ENCODE measurements around the gene CNEP1R1. TPM values are rescaled to one million over a fixed set of nuclear protein-coding genes. Genes with fewer than 3 reads are reported as not detected.

CNEP1R1 gene
- total and polyA plus RNA-seq, 9 of the 15 experiments (the other 6 are each of a cell fraction or from before 2014, with no cell fraction given), result 7.6 to 20.1 (median 10.6) TPM

DNA sequence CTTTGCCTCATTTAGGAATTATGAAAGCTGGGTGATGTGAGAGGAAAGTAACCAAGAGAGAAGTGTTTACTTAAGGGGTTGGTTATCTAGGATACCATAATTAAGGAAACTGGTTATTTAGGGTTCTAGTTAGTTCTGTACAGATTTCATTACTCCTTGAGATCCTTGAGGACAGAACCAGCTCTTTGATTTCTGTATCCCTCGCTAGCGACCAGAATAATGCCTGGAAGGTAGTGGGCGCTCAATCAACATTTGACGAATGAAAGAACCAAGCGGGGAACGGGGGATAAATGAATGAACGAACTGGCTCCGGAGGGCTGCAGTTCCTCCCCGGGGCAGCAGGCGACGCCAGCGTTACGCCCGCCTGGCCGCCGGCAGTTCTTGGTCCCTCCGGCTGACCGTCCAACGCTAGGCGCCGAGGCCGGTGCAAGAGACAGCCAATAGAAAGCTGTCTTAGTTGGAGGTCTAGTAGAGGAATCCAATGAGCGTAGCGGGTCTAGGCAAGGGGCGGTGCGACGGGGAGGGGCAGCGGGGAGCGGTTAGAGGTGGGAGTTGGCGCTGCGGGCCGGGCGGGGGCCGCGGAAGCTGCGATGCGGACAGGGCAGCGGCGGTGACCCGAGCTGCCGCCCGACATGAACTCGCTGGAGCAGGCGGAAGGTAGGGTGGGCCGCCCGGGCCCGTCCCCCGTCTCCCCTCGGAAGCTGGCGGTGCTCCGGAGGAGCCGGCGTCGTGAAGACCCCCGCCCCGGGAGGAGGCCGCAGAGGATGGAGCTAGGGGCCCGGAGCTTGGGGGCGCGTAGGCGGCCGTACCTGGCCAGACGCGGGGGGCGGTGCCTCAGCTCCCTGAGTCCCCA is at the start of gene CNEP1R1 (continued):
- TF ChIP-seq, protein P1, sequence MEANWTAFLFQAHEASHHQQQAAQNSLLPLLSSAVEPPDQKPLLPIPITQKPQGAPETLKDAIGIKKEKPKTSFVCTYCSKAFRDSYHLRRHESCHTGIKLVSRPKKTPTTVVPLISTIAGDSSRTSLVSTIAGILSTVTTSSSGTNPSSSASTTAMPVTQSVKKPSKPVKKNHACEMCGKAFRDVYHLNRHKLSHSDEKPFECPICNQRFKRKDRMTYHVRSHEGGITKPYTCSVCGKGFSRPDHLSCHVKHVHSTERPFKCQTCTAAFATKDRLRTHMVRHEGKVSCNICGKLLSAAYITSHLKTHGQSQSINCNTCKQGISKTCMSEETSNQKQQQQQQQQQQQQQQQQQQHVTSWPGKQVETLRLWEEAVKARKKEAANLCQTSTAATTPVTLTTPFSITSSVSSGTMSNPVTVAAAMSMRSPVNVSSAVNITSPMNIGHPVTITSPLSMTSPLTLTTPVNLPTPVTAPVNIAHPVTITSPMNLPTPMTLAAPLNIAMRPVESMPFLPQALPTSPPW (CRISPR knock-in tag; IDR thresholded peaks at IDR 0.05), result peak; percentile 99
- TF ChIP-seq, protein P2, sequence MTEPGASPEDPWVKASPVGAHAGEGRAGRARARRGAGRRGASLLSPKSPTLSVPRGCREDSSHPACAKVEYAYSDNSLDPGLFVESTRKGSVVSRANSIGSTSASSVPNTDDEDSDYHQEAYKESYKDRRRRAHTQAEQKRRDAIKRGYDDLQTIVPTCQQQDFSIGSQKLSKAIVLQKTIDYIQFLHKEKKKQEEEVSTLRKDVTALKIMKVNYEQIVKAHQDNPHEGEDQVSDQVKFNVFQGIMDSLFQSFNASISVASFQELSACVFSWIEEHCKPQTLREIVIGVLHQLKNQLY (CRISPR knock-in tag; conservative IDR thresholded peaks at IDR 0.05), result no peak
- TF ChIP-seq SRF (CRISPR knock-in tag; IDR thresholded peaks at IDR 0.05), result no peak
- no peak for TF ChIP-seq ZNF431 (CRISPR knock-in tag; IDR thresholded peaks at IDR 0.05)
- TF ChIP-seq CREBBP (IDR thresholded peaks at IDR 0.05; ENCODE audit: low read depth, low read length), result no peak
- TF ChIP-seq, protein P3, sequence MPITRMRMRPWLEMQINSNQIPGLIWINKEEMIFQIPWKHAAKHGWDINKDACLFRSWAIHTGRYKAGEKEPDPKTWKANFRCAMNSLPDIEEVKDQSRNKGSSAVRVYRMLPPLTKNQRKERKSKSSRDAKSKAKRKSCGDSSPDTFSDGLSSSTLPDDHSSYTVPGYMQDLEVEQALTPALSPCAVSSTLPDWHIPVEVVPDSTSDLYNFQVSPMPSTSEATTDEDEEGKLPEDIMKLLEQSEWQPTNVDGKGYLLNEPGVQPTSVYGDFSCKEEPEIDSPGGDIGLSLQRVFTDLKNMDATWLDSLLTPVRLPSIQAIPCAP (CRISPR knock-in tag; IDR thresholded peaks at IDR 0.05; ENCODE audit: borderline replicate concordance), result no peak
- TF ChIP-seq ELF1 (tag; IDR thresholded peaks at IDR 0.05), result peak; percentile 37; the same call in 1 of the 2 replicates
- peak; percentile 80 for TF ChIP-seq EGR1 (conservative IDR thresholded peaks at IDR 0.05)
- no peak for TF ChIP-seq ZNF830 (CRISPR knock-in tag; IDR thresholded peaks at IDR 0.05)
- TF ChIP-seq POLR2AphosphoS2 (IDR thresholded peaks at IDR 0.05; ENCODE audit: low read length), result no peak
- TF ChIP-seq, protein P4, sequence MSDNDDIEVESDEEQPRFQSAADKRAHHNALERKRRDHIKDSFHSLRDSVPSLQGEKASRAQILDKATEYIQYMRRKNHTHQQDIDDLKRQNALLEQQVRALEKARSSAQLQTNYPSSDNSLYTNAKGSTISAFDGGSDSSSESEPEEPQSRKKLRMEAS (CRISPR knock-in tag; IDR thresholded peaks at IDR 0.05), result no peak
- no peak for TF ChIP-seq HMG20A (CRISPR knock-in tag; conservative IDR thresholded peaks at IDR 0.05)
- TF ChIP-seq, protein P5, sequence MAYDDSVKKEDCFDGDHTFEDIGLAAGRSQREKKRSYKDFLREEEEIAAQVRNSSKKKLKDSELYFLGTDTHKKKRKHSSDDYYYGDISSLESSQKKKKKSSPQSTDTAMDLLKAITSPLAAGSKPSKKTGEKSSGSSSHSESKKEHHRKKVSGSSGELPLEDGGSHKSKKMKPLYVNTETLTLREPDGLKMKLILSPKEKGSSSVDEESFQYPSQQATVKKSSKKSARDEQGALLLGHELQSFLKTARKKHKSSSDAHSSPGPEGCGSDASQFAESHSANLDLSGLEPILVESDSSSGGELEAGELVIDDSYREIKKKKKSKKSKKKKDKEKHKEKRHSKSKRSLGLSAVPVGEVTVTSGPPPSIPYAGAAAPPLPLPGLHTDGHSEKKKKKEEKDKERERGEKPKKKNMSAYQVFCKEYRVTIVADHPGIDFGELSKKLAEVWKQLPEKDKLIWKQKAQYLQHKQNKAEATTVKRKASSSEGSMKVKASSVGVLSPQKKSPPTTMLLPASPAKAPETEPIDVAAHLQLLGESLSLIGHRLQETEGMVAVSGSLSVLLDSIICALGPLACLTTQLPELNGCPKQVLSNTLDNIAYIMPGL (CRISPR knock-in tag; IDR thresholded peaks at IDR 0.05), result peak; percentile 57; the same call in 1 of the 2 replicates
- TF ChIP-seq FOXJ3 (CRISPR knock-in tag; IDR thresholded peaks at IDR 0.05), result no peak
- TF ChIP-seq, protein P6, sequence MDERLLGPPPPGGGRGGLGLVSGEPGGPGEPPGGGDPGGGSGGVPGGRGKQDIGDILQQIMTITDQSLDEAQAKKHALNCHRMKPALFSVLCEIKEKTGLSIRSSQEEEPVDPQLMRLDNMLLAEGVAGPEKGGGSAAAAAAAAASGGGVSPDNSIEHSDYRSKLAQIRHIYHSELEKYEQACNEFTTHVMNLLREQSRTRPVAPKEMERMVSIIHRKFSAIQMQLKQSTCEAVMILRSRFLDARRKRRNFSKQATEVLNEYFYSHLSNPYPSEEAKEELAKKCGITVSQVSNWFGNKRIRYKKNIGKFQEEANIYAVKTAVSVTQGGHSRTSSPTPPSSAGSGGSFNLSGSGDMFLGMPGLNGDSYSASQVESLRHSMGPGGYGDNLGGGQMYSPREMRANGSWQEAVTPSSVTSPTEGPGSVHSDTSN (CRISPR knock-in tag; IDR thresholded peaks at IDR 0.05; ENCODE audit: low read depth), result no peak
- TF ChIP-seq, protein P6 (tag; conservative IDR thresholded peaks at IDR 0.05; ENCODE audit: low read depth), result no peak
- TF ChIP-seq, protein P7, sequence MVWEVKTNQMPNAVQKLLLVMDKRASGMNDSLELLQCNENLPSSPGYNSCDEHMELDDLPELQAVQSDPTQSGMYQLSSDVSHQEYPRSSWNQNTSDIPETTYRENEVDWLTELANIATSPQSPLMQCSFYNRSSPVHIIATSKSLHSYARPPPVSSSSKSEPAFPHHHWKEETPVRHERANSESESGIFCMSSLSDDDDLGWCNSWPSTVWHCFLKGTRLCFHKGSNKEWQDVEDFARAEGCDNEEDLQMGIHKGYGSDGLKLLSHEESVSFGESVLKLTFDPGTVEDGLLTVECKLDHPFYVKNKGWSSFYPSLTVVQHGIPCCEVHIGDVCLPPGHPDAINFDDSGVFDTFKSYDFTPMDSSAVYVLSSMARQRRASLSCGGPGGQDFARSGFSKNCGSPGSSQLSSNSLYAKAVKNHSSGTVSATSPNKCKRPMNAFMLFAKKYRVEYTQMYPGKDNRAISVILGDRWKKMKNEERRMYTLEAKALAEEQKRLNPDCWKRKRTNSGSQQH (CRISPR knock-in tag; IDR thresholded peaks at IDR 0.05), result no peak
- no peak for TF ChIP-seq KHSRP (IDR thresholded peaks at IDR 0.05)
